B cell (primary cell): Measurements from ENCODE around the gene TBC1D22A.

ENCODE experiments used
- EZH2 ChIP-seq: IDR thresholded peaks from 2 replicates; pipeline ENCODE4 v1.6.1; 2012; ENCODE audit warnings: borderline replicate concordance, low read depth, mild to moderate bottlenecking, moderate library complexity, low read length; ENCODE audit not compliant: insufficient read depth, poor library complexity, severe bottlenecking
- TF ChIP-seq, protein P1 (sequence below): fragments of 200-600 bp; IDR thresholded peaks from one replicate; pipeline ENCODE4 v1.8.0; 2022; ENCODE audit warnings: antibody characterized with exemption, mild to moderate bottlenecking

DNA sequence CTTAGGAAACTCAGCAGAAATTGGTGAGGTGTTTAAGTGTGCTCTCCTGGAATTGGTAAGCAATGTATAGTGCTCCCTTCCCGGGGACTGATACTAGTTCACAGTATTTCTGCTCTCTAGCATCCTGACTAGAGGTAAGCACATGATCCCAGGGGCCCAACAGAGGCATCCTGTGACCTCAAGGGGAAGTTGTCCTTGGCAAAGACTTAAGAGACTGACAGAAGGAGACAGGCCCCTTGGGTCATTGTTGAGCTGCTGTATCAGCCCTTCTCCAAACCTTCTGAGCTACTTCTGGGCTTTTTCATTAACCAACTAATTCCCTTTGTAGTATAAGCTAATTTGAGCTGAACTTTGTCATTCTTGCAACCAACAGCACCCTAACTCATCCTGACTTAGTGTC is 4.3 kb upstream of the TBC1D22A start:
- TF ChIP-seq, protein P1, sequence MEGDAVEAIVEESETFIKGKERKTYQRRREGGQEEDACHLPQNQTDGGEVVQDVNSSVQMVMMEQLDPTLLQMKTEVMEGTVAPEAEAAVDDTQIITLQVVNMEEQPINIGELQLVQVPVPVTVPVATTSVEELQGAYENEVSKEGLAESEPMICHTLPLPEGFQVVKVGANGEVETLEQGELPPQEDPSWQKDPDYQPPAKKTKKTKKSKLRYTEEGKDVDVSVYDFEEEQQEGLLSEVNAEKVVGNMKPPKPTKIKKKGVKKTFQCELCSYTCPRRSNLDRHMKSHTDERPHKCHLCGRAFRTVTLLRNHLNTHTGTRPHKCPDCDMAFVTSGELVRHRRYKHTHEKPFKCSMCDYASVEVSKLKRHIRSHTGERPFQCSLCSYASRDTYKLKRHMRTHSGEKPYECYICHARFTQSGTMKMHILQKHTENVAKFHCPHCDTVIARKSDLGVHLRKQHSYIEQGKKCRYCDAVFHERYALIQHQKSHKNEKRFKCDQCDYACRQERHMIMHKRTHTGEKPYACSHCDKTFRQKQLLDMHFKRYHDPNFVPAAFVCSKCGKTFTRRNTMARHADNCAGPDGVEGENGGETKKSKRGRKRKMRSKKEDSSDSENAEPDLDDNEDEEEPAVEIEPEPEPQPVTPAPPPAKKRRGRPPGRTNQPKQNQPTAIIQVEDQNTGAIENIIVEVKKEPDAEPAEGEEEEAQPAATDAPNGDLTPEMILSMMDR = no peak
- no peak for TF ChIP-seq EZH2
